ENCODE measurements around the gene CLEC2L. TPM values are rescaled to one million over a fixed set of nuclear protein-coding genes. Genes with fewer than 3 reads are reported as not detected.

CLEC2L gene
- total RNA-seq, 1 donor from 2014 or later = not detected

GRCh38 chr7:139571651-139572050 is 48.2 kb downstream of the CLEC2L start:
- H3K27me3 ChIP-seq (ENCODE audit: insufficient read depth, low read length) = no peaks in the 10 kb centered on the region
- H3K27ac ChIP-seq (ENCODE audit: low read depth, low read length) = no peak overlapping the region
- H3K4me3 ChIP-seq (ENCODE audit: insufficient read depth, low read depth, low read length) = no peak overlapping the region
- no peak overlapping the region for H3K9ac ChIP-seq (ENCODE audit: low read length)
- H4K20me1 ChIP-seq (ENCODE audit: insufficient read depth, low read length) = peaks cover 8% of the 10 kb centered on the region
- no peak overlapping the region for H2AFZ ChIP-seq (ENCODE audit: low read depth, low read length)
- H3K9me3 ChIP-seq (ENCODE audit: insufficient read depth, low read depth, low read length) = no peaks in the 10 kb centered on the region
- TF ChIP-seq EZH2 (IDR thresholded peaks at IDR 0.05; ENCODE audit: insufficient read depth, low read length) = no peak
- TF ChIP-seq, protein P1, sequence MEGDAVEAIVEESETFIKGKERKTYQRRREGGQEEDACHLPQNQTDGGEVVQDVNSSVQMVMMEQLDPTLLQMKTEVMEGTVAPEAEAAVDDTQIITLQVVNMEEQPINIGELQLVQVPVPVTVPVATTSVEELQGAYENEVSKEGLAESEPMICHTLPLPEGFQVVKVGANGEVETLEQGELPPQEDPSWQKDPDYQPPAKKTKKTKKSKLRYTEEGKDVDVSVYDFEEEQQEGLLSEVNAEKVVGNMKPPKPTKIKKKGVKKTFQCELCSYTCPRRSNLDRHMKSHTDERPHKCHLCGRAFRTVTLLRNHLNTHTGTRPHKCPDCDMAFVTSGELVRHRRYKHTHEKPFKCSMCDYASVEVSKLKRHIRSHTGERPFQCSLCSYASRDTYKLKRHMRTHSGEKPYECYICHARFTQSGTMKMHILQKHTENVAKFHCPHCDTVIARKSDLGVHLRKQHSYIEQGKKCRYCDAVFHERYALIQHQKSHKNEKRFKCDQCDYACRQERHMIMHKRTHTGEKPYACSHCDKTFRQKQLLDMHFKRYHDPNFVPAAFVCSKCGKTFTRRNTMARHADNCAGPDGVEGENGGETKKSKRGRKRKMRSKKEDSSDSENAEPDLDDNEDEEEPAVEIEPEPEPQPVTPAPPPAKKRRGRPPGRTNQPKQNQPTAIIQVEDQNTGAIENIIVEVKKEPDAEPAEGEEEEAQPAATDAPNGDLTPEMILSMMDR (IDR thresholded peaks at IDR 0.05; ENCODE audit: insufficient read depth, low read depth, low read length) = no peak
- DNase-seq (ENCODE audit: low read depth) (no peak), FAIRE-seq (no peak)
- Mint-ChIP-seq H3K4me1 (ENCODE audit: low read depth, unreplicated experiment) (no peaks in the 10 kb centered on the region), H3K27ac (ENCODE audit: unreplicated experiment) (no peak overlapping the region), H3K4me3 (ENCODE audit: unreplicated experiment) (no peak overlapping the region), H3K36me3 (ENCODE audit: low read depth, unreplicated experiment) (peaks cover 18% of the 10 kb centered on the region), H3K9me3 (ENCODE audit: unreplicated experiment) (peaks cover 3% of the 10 kb centered on the region), H3K27me3 (ENCODE audit: low read depth, unreplicated experiment) (peaks cover 2% of the 10 kb centered on the region)
- no peaks in the 10 kb centered on the region for H3K79me2 ChIP-seq (ENCODE audit: insufficient read depth, low read length)
- no peaks in the 10 kb centered on the region for H3K4me1 ChIP-seq (ENCODE audit: insufficient read depth, low read length)
- H3K4me2 ChIP-seq (ENCODE audit: low read length) = no peak overlapping the region
- no peaks in the 10 kb centered on the region for H3K36me3 ChIP-seq (ENCODE audit: insufficient read depth, low read length)

GRCh38 chr7:139572071-139572470 is 48.6 kb downstream of the CLEC2L start:
- DNase-seq (ENCODE audit: low read depth) (no peak), FAIRE-seq (no peak)
- H3K27me3 Mint-ChIP-seq (ENCODE audit: low read depth, unreplicated experiment) = peaks cover 2% of the 10 kb centered on the region
- H3K36me3 Mint-ChIP-seq (ENCODE audit: low read depth, unreplicated experiment) = peaks cover 18% of the 10 kb centered on the region
- Histone ChIP-seq H3K4me2 (ENCODE audit: low read length) (no peak overlapping the region), H3K27me3 (ENCODE audit: insufficient read depth, low read length) (no peaks in the 10 kb centered on the region), H3K79me2 (ENCODE audit: insufficient read depth, low read length) (no peaks in the 10 kb centered on the region), H4K20me1 (ENCODE audit: insufficient read depth, low read length) (peaks cover 8% of the 10 kb centered on the region), H3K4me3 (ENCODE audit: insufficient read depth, low read depth, low read length) (no peak overlapping the region), H3K4me1 (ENCODE audit: insufficient read depth, low read length) (no peaks in the 10 kb centered on the region), H3K27ac (ENCODE audit: low read depth, low read length) (no peak overlapping the region), H2AFZ (ENCODE audit: low read depth, low read length) (no peak overlapping the region), H3K9me3 (ENCODE audit: insufficient read depth, low read depth, low read length) (no peaks in the 10 kb centered on the region), H3K9ac (ENCODE audit: low read length) (no peak overlapping the region), H3K36me3 (ENCODE audit: insufficient read depth, low read length) (no peaks in the 10 kb centered on the region)
- H3K9me3 Mint-ChIP-seq (ENCODE audit: unreplicated experiment) = peaks cover 3% of the 10 kb centered on the region
- TF ChIP-seq EZH2 (IDR thresholded peaks at IDR 0.05; ENCODE audit: insufficient read depth, low read length) = no peak
- TF ChIP-seq, protein P1 (IDR thresholded peaks at IDR 0.05; ENCODE audit: insufficient read depth, low read depth, low read length) = no peak
- no peak overlapping the region for H3K27ac Mint-ChIP-seq (ENCODE audit: unreplicated experiment)
- no peak overlapping the region for H3K4me3 Mint-ChIP-seq (ENCODE audit: unreplicated experiment)
- no peaks in the 10 kb centered on the region for H3K4me1 Mint-ChIP-seq (ENCODE audit: low read depth, unreplicated experiment)

DNA sequence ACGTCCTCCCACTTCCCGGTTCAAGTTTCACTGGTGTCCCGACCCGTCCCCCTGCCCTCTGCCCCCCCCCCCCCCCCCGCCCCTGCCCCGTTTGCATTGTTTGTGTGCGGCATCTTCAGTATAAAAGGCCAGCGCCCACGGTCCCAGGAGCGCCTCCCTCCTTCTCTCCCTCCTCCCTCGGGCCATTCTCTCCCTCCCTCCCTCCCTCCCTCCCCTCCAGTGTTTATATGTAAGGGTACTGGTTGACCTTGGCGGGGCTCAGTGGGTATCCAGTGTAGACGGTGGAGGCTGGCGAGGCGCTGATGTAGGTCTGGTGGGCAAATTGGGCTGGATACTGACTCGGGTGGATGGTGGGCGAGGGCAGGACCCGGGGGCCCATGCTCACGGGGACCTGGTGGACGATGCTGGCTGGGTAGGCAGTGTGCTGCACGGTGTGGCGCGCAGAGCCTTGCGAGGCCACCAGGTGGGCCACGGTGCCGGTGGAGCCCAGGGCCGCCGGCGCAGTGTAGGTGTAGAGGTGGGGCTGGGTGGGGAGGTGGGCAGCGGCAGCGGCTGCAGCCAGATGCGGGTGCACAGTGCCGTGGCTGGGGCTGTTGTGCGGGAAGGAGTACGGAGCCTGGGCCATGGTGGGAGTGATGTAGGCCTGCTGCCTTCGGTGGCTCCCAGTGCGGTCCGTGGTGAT is 49.4 kb downstream of the CLEC2L start:
- no peak overlapping the region for H3K4me3 ChIP-seq (ENCODE audit: insufficient read depth, low read depth, low read length)
- Mint-ChIP-seq H3K36me3 (ENCODE audit: low read depth, unreplicated experiment) (peaks cover 16% of the 10 kb centered on the region), H3K27me3 (ENCODE audit: low read depth, unreplicated experiment) (peaks cover 2% of the 10 kb centered on the region), H3K4me1 (ENCODE audit: low read depth, unreplicated experiment) (no peaks in the 10 kb centered on the region), H3K9me3 (ENCODE audit: unreplicated experiment) (peaks cover 2% of the 10 kb centered on the region), H3K27ac (ENCODE audit: unreplicated experiment) (no peak overlapping the region), H3K4me3 (ENCODE audit: unreplicated experiment) (no peak overlapping the region)
- no peaks in the 10 kb centered on the region for H3K27me3 ChIP-seq (ENCODE audit: insufficient read depth, low read length)
- no peak overlapping the region for H3K9ac ChIP-seq (ENCODE audit: low read length)
- no peak for DNase-seq (ENCODE audit: low read depth)
- no peaks in the 10 kb centered on the region for H3K4me1 ChIP-seq (ENCODE audit: insufficient read depth, low read length)
- no peak overlapping the region for H3K4me2 ChIP-seq (ENCODE audit: low read length)
- H2AFZ ChIP-seq (ENCODE audit: low read depth, low read length) = no peak overlapping the region
- TF ChIP-seq, protein P1 (IDR thresholded peaks at IDR 0.05; ENCODE audit: insufficient read depth, low read depth, low read length) = no peak
- no peak for TF ChIP-seq EZH2 (IDR thresholded peaks at IDR 0.05; ENCODE audit: insufficient read depth, low read length)
- no peaks in the 10 kb centered on the region for H3K79me2 ChIP-seq (ENCODE audit: insufficient read depth, low read length)
- no peaks in the 10 kb centered on the region for H3K36me3 ChIP-seq (ENCODE audit: insufficient read depth, low read length)
- H3K27ac ChIP-seq (ENCODE audit: low read depth, low read length) = no peak overlapping the region
- H4K20me1 ChIP-seq (ENCODE audit: insufficient read depth, low read length) = peaks cover 8% of the 10 kb centered on the region
- no peaks in the 10 kb centered on the region for H3K9me3 ChIP-seq (ENCODE audit: insufficient read depth, low read depth, low read length)
- FAIRE-seq = no peak
